HK-2 (cell line): ENCODE data around the gene RO60.

Experiments
- DNase-seq: peaks from one replicate; pipeline ENCODE4 v3.0.0-alpha.2; 2018; ENCODE audit not compliant: unreplicated experiment

Gene RO60

DNA sequence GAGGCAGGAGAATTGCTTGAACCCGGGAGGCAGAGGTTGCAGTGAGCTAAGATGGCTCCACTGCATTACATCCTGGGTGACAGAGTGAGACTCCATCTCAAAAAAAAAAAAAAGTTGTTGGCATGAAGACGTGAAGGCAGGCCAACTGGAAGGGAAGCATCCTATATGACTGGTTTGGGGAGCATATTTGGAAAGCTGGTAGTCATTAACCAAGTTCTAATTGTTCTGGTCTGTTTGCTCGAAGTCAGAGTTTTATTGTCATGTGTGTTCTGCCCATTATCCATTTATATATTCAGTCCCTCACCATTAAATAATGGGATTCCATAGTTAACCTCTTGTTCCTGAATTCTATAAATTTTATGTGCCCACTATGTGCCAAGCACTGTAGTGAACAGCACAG is 49.1 kb downstream of the RO60 start:
- no peak for DNase-seq
